HepG2 (cell line): ENCODE measurements around the gene KIF3C. TPM values are rescaled to one million over a fixed set of nuclear protein-coding genes. Genes with fewer than 3 reads are reported as not detected.

ENCODE experiments used
- AHDC1 ChIP-seq: sonication (generic); formaldehyde crosslinking; IDR thresholded peaks from 2 replicates; pipeline ENCODE4 v1.5.1; 2020; ENCODE audit warnings: mild to moderate bottlenecking, missing genetic modification reagents, borderline replicate concordance
- ATF7-NPFF ChIP-seq: sonication (generic); formaldehyde crosslinking; IDR thresholded peaks from 2 replicates; pipeline ENCODE4 v1.8.1; 2023; ENCODE audit warnings: mild to moderate bottlenecking, low read depth, missing genetic modification reagents, moderate library complexity
- CBFB ChIP-seq: sonication (generic); formaldehyde crosslinking; IDR thresholded peaks from 2 replicates; pipeline ENCODE4 v1.4.0; 2020; ENCODE audit warnings: missing genetic modification reagents
- FOXA1 ChIP-seq, 2 experiments: fragments of 450-650 bp in 1 of 2; sonication (generic) in 1 of 2; formaldehyde crosslinking in 1 of 2; IDR thresholded peaks; 2 replicates each; pipeline versions ENCODE4 v1.4.0 to v1.6.1; 2016 to 2020; ENCODE audit warnings: missing genetic modification reagents in 1 of 2
- HDAC1 ChIP-seq: sonication (generic); formaldehyde crosslinking; IDR thresholded peaks from 2 replicates; pipeline ENCODE4 v1.5.1; 2020; ENCODE audit warnings: mild to moderate bottlenecking, missing genetic modification reagents
- HHEX ChIP-seq: IDR thresholded peaks from 2 replicates; pipeline ENCODE4 v1.6.1; 2016; ENCODE audit warnings: control low read depth
- KLF11 ChIP-seq: IDR thresholded peaks from 2 replicates; pipeline ENCODE4 v1.6.1; 2016; ENCODE audit warnings: missing compliant biosample characterization
- MXD4 ChIP-seq: IDR thresholded peaks from 2 replicates; pipeline ENCODE4 v1.6.1; 2016; ENCODE audit warnings: mild to moderate bottlenecking, missing biosample characterization, missing genetic modification reagents
- PPARG ChIP-seq: conservative IDR thresholded peaks from 2 replicates; pipeline ENCODE4 v1.6.1; 2016; ENCODE audit warnings: missing biosample characterization, missing genetic modification reagents
- RCOR2 ChIP-seq: IDR thresholded peaks from 2 replicates; pipeline ENCODE4 v1.6.1; 2016; ENCODE audit warnings: missing biosample characterization, missing genetic modification reagents
- RFX5 ChIP-seq: IDR thresholded peaks from 2 replicates; pipeline ENCODE4 v1.6.1; 2011; ENCODE audit warnings: low read depth, low read length, improper control_type of control experiment
- SMARCC2 ChIP-seq: fragments of 450-650 bp; IDR thresholded peaks from 2 replicates; pipeline ENCODE4 v1.6.1; 2017; ENCODE audit warnings: antibody characterized with exemption, mild to moderate bottlenecking
- SOX13 ChIP-seq, 3 experiments: fragments of 450-650 bp in 1 of 3; sonication (generic) in 1 of 3; formaldehyde crosslinking in 1 of 3; IDR thresholded peaks in 2 of 3; conservative IDR thresholded peaks in 1 of 3; 2 replicates each; pipeline versions ENCODE4 v1.5.0 to v1.6.1; 2016 to 2020; ENCODE audit warnings: antibody characterized with exemption in 1 of 3, mild to moderate bottlenecking in 1 of 3, missing compliant biosample characterization in 1 of 3, missing genetic modification reagents in 1 of 3, moderate library complexity in 1 of 3
- ZNF343 ChIP-seq: sonication (generic); formaldehyde crosslinking; IDR thresholded peaks from 2 replicates; pipeline ENCODE4 v1.4.0; 2020; ENCODE audit warnings: mild to moderate bottlenecking, missing genetic modification reagents
- ZNF550 ChIP-seq: sonication (generic); formaldehyde crosslinking; IDR thresholded peaks from 2 replicates; pipeline ENCODE4 v1.4.0; 2020; ENCODE audit warnings: mild to moderate bottlenecking, missing genetic modification reagents, borderline replicate concordance
- ZNF607 ChIP-seq: sonication (generic); formaldehyde crosslinking; IDR thresholded peaks from 2 replicates; pipeline ENCODE4 v1.5.1; 2020; ENCODE audit warnings: missing genetic modification reagents, mild to moderate bottlenecking, borderline replicate concordance
- ZNF639 ChIP-seq: conservative IDR thresholded peaks from 2 replicates; pipeline ENCODE4 v1.6.1; 2018; ENCODE audit warnings: missing genetic modification reagents
- ZSCAN31 ChIP-seq: sonication (generic); formaldehyde crosslinking; IDR thresholded peaks from 2 replicates; pipeline ENCODE4 v1.5.0; 2020; ENCODE audit warnings: low read depth, mild to moderate bottlenecking, missing genetic modification reagents
- polyA plus RNA-seq, 8 experiments: library from polyadenylated mRNA; depleted of rRNA in 3 of 8; stranded (reverse) in 7 of 8; unstranded in 1 of 8; fragments of >200 nt; fragmentation: Illumina TruSeq in 4 of 8; extraction: Trizol in 4 of 8; gene quantifications; 2 replicates each; pipeline versions ENCODE4 v1.2.1 to v1.2.3, GENCODE V29; 2011 to 2016; ENCODE audit warnings: low read depth in 4 of 8, missing spikeins in 1 of 8, mixed read lengths in 1 of 8; ENCODE audit not compliant: insufficient read depth in 1 of 8
- total RNA-seq, 5 experiments: library from RNA; depleted of rRNA; stranded (reverse); fragments of >200 nt; fragmentation: Illumina TruSeq; extraction: Trizol; gene quantifications; 2 replicates each; pipeline ENCODE4 v1.2.3, GENCODE V29; 2016; ENCODE audit warnings: low read depth in 1 of 5
- TF ChIP-seq, protein P1 (sequence below): IDR thresholded peaks from 2 replicates; pipeline ENCODE4 v1.4.0; 2020; ENCODE audit warnings: mild to moderate bottlenecking, missing genetic modification reagents

The KIF3C gene
- total and polyA plus RNA-seq, 2 of the 13 experiments (the other 11 are each of a cell fraction or from before 2014, with no cell fraction given), result 3.6 to 4.9 TPM

DNA sequence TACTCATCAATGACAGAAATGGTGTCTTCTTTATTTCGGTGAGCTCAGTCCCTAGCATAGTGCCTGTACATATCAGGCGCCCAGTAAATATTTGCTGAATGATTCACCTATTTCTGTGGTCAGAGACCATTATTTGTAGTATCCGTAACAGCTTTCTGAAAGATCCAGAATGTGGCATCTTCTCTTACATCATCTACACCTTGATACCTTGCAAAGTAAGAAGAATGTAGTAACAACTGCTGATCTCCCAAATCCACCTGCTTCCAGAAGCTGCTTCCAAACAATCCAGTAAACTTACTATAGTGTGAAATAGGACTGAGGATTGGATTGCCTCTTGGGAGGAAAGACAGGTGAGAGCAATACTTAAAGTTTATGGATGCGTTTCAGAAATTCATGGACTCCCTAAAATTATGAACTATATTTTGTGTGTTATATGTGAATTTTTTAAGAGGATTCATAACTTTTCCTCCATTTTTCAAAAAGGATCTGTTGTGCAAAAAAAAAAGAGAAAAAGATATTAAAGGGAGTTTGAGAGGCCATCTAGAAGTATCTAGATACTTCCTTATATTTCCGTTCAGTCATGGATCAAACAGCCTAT, 103.1 kb downstream of the KIF3C start (continued):
- TF ChIP-seq AHDC1 (peak; percentile 61; the same call in 1 of the 2 replicates), FOXA1 (IDR thresholded peaks at IDR 0.05) (peak; percentile 81), FOXA1 (CRISPR knock-in tag; IDR thresholded peaks at IDR 0.05) (peak; percentile 92), HHEX (CRISPR knock-in tag) (peak; percentile 49; the same call in 1 of the 2 replicates), SOX13 (IDR thresholded peaks at IDR 0.05) (no peak), SOX13 (CRISPR knock-in tag; conservative IDR thresholded peaks at IDR 0.05 in 1 of 2, IDR thresholded peaks at IDR 0.05 in 1 of 2) (peak in 1 of 2 experiments; percentile 93; a peak in 2 of 4 replicates), KLF11 (CRISPR knock-in tag) (peak; percentile 63; the same call in 1 of the 2 replicates), ZNF607 (CRISPR knock-in tag) (no peak; the same call in 1 of the 2 replicates), ZNF550 (no peak), HDAC1 (CRISPR knock-in tag) (peak; percentile 40; the same call in 1 of the 2 replicates), PPARG (CRISPR knock-in tag) (peak; percentile 61), ZNF343 (no peak), ATF7-NPFF (CRISPR knock-in tag) (no peak), CBFB (CRISPR knock-in tag) (peak; percentile 97), MXD4 (CRISPR knock-in tag) (peak; percentile 76; the same call in 1 of the 2 replicates), RFX5 (peak; percentile 28; the same call in 1 of the 2 replicates), ZNF639 (CRISPR knock-in tag) (0 out of 2 replicates have a peak, but pooled peaks have one; percentile 1), RCOR2 (CRISPR knock-in tag) (peak; percentile 72; the same call in 1 of the 2 replicates), ZSCAN31 (CRISPR knock-in tag) (no peak), SMARCC2 (peak; percentile 85)
- TF ChIP-seq, protein P1, sequence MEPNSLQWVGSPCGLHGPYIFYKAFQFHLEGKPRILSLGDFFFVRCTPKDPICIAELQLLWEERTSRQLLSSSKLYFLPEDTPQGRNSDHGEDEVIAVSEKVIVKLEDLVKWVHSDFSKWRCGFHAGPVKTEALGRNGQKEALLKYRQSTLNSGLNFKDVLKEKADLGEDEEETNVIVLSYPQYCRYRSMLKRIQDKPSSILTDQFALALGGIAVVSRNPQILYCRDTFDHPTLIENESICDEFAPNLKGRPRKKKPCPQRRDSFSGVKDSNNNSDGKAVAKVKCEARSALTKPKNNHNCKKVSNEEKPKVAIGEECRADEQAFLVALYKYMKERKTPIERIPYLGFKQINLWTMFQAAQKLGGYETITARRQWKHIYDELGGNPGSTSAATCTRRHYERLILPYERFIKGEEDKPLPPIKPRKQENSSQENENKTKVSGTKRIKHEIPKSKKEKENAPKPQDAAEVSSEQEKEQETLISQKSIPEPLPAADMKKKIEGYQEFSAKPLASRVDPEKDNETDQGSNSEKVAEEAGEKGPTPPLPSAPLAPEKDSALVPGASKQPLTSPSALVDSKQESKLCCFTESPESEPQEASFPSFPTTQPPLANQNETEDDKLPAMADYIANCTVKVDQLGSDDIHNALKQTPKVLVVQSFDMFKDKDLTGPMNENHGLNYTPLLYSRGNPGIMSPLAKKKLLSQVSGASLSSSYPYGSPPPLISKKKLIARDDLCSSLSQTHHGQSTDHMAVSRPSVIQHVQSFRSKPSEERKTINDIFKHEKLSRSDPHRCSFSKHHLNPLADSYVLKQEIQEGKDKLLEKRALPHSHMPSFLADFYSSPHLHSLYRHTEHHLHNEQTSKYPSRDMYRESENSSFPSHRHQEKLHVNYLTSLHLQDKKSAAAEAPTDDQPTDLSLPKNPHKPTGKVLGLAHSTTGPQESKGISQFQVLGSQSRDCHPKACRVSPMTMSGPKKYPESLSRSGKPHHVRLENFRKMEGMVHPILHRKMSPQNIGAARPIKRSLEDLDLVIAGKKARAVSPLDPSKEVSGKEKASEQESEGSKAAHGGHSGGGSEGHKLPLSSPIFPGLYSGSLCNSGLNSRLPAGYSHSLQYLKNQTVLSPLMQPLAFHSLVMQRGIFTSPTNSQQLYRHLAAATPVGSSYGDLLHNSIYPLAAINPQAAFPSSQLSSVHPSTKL (CRISPR knock-in tag), result peak; percentile 87
